ENCODE data around the gene TSTD1.
A peak's percentile ranks its signal among the peaks of the same experiment; 100 is the strongest.

Gene TSTD1

GRCh38 chr1:161013488-161014230, 25.1 kb downstream of the TSTD1 start:
- in situ Hi-C loops (cut with MboI; ENCODE audit: low pct_unique_long_range_greater_than_20kb, low sequenced_read_pairs, unreplicated experiment): no loop called here
- TF ChIP-seq CTCF (IDR thresholded peaks at IDR 0.05; ENCODE audit: extremely low read depth, insufficient read depth, missing control alignments): no peak
- DNase-seq (ENCODE audit: low spot score): peak; percentile 80

- DNase-seq (ENCODE audit: low spot score): no peak
- in situ Hi-C loops (cut with MboI; ENCODE audit: low pct_unique_long_range_greater_than_20kb, low sequenced_read_pairs, unreplicated experiment): no loop called here
- no peak for TF ChIP-seq CTCF (IDR thresholded peaks at IDR 0.05; ENCODE audit: extremely low read depth, insufficient read depth, missing control alignments)
These were observed 25.7 kb downstream of the TSTD1 start for GRCh38 chr1:161013131-161013487.

GRCh38 chr1:161012420-161012819, 26.3 kb downstream of the TSTD1 start:
- no peak for TF ChIP-seq CTCF (IDR thresholded peaks at IDR 0.05; ENCODE audit: extremely low read depth, insufficient read depth, missing control alignments)
- DNase-seq (ENCODE audit: low spot score): no peak
- in situ Hi-C loops (cut with MboI; ENCODE audit: low pct_unique_long_range_greater_than_20kb, low sequenced_read_pairs, unreplicated experiment): no loop called here

- in situ Hi-C loops (cut with MboI; ENCODE audit: low pct_unique_long_range_greater_than_20kb, low sequenced_read_pairs, unreplicated experiment): no loop called here
- no peak for DNase-seq (ENCODE audit: low spot score)
- TF ChIP-seq CTCF (IDR thresholded peaks at IDR 0.05; ENCODE audit: extremely low read depth, insufficient read depth, missing control alignments): no peak
These were observed 29.1 kb downstream of the TSTD1 start for GRCh38 chr1:161009602-161010211.

GRCh38 chr1:161008869-161009510, 29.8 kb downstream of the TSTD1 start:
- no peak for TF ChIP-seq CTCF (IDR thresholded peaks at IDR 0.05; ENCODE audit: extremely low read depth, insufficient read depth, missing control alignments)
- in situ Hi-C loops (cut with MboI; ENCODE audit: low pct_unique_long_range_greater_than_20kb, low sequenced_read_pairs, unreplicated experiment): no loop called here
- DNase-seq (ENCODE audit: low spot score): no peak

- no peak for TF ChIP-seq CTCF (IDR thresholded peaks at IDR 0.05; ENCODE audit: extremely low read depth, insufficient read depth, missing control alignments)
- in situ Hi-C loops (cut with MboI; ENCODE audit: low pct_unique_long_range_greater_than_20kb, low sequenced_read_pairs, unreplicated experiment): no loop called here
- no peak for DNase-seq (ENCODE audit: low spot score)
These were observed 31.4 kb downstream of the TSTD1 start for GRCh38 chr1:161007369-161007768.
